H1 (cell line): Measurements from ENCODE around the gene HSD17B2. TPM values are rescaled to one million over a fixed set of nuclear protein-coding genes. Genes with fewer than 3 reads are reported as not detected.

ENCODE experiments used
- CTCF ChIA-PET: fragments of 300-600 bp; sonication (Branson Sonifier 250); formaldehyde crosslinking; loops from one replicate; lab custom pipeline; 2021; ENCODE audit not compliant: partially characterized antibody; lab: Charles Lee
- POLR2A ChIA-PET: fragments of 300-600 bp; sonication (Branson Sonifier 250); formaldehyde crosslinking; loops from one replicate; lab custom pipeline; 2021; ENCODE audit warnings: inconsistent platforms; ENCODE audit not compliant: partially characterized antibody; lab: Charles Lee
- DNase-seq, 2 experiments: peaks; one replicate each; pipeline versions ENCODE4 v3.0.0 to v3.0.0-alpha.2; 2010 to 2022; ENCODE audit warnings: low spot score in 2 of 2, low read depth in 1 of 2, mixed read lengths in 1 of 2
- FAIRE-seq: peaks from 2 replicates; lab custom pipeline; 2011; peaks lifted over from hg19 to GRCh38; lab: Jason Lieb, UNC
- H2AFZ ChIP-seq: 2 replicates; pipeline ENCODE4 v1.8.1; 2012; ENCODE audit warnings: low read length, inconsistent platforms
- H2AK5ac ChIP-seq: 2 replicates; pipeline ENCODE4 v1.6.1; 2013; ENCODE audit warnings: low read depth, low read length
- H2BK120ac ChIP-seq: replicated peaks from 2 replicates; pipeline ENCODE3; 2013; ENCODE audit warnings: low read depth, low read length, inconsistent platforms
- H2BK12ac ChIP-seq: 2 replicates; pipeline ENCODE4 v1.6.1; 2013; ENCODE audit warnings: low read depth, low read length
- H2BK15ac ChIP-seq: 2 replicates; pipeline ENCODE4 v1.6.1; 2013; ENCODE audit warnings: low read length
- H2BK20ac ChIP-seq: 2 replicates; pipeline ENCODE4 v1.6.1; 2013; ENCODE audit warnings: low read length
- H2BK5ac ChIP-seq: 2 replicates; pipeline ENCODE4 v1.6.1; 2013; ENCODE audit warnings: low read depth, low read length
- H3K14ac ChIP-seq: 2 replicates; pipeline ENCODE4 v1.6.1; 2013; ENCODE audit warnings: inconsistent platforms; ENCODE audit not compliant: insufficient read length
- H3K18ac ChIP-seq: 2 replicates; pipeline ENCODE4 v1.6.1; 2013; ENCODE audit warnings: low read length; ENCODE audit errors: extremely low read depth
- H3K23ac ChIP-seq: 2 replicates; pipeline ENCODE4 v1.6.1; 2013; ENCODE audit warnings: inconsistent platforms; ENCODE audit not compliant: insufficient read length
- H3K23me2 ChIP-seq: 2 replicates; pipeline ENCODE4 v1.6.1; 2013; ENCODE audit warnings: low read depth, low read length
- H3K27ac ChIP-seq: 2 replicates; pipeline ENCODE4 v1.6.1; 2011; ENCODE audit warnings: low read depth, low read length, inconsistent platforms
- H3K27me3 ChIP-seq, 4 experiments: replicated peaks in 1 of 4; 1 replicate in 1 of 4; 2 replicates in 3 of 4; pipeline versions ENCODE4 v1.6.1 to v1.8.1; 2011 to 2013; ENCODE audit warnings: low read length in 3 of 4, mild to moderate bottlenecking in 3 of 4, inconsistent platforms in 2 of 4, mixed read lengths in 2 of 4, moderate library complexity in 1 of 4; ENCODE audit not compliant: control insufficient read depth in 3 of 4, insufficient read depth in 3 of 4; ENCODE audit errors: extremely low read depth in 1 of 4
- H3K36me3 ChIP-seq, 4 experiments: 2 replicates each; pipeline versions ENCODE4 v1.6.1 to v1.8.1; 2011 to 2013; ENCODE audit warnings: mild to moderate bottlenecking in 4 of 4, low read length in 3 of 4, moderate library complexity in 2 of 4, control low read depth in 1 of 4, inconsistent platforms in 1 of 4; ENCODE audit not compliant: insufficient read depth in 4 of 4, control insufficient read depth in 2 of 4
- H3K4ac ChIP-seq: replicated peaks from 2 replicates; pipeline ENCODE3; 2013; ENCODE audit warnings: low read length, low read depth, mixed read lengths, inconsistent platforms; ENCODE audit not compliant: insufficient read length
- H3K4me1 ChIP-seq, 4 experiments: replicated peaks in 1 of 4; 1 replicate in 1 of 4; 2 replicates in 3 of 4; pipeline versions ENCODE4 v1.6.1 to v1.8.1; 2011 to 2013; ENCODE audit warnings: low read length in 3 of 4, inconsistent platforms in 2 of 4, mixed read lengths in 1 of 4; ENCODE audit not compliant: insufficient read depth in 4 of 4, control insufficient read depth in 3 of 4
- H3K4me2 ChIP-seq, 2 experiments: 2 replicates each; pipeline versions ENCODE4 v1.6.1 to v1.8.1; 2011 to 2013; ENCODE audit warnings: low read depth in 2 of 2, low read length in 2 of 2, control low read depth in 1 of 2, inconsistent platforms in 1 of 2, mild to moderate bottlenecking in 1 of 2; ENCODE audit not compliant: insufficient read depth in 1 of 2
- H3K4me3 ChIP-seq, 4 experiments: fragments of 200-600, 300-600 bp in 1 of 4; sonication (generic), shearing (Covaris generic), sonication (Bioruptor Twin) in 1 of 4; 2 replicates each; pipeline versions ENCODE4 v1.5.1 to v1.8.1; 2011 to 2016; ENCODE audit warnings: low read length in 4 of 4, low read depth in 3 of 4, control low read depth in 2 of 4, inconsistent platforms in 2 of 4, mild to moderate bottlenecking in 2 of 4, mixed read lengths in 1 of 4, moderate library complexity in 1 of 4; ENCODE audit not compliant: insufficient read depth in 2 of 4; ENCODE audit errors: extremely low read depth in 1 of 4
- H3K56ac ChIP-seq: replicated peaks from 2 replicates; pipeline ENCODE3; 2013; ENCODE audit warnings: low read depth, mild to moderate bottlenecking, mixed read lengths, low read length, inconsistent platforms; ENCODE audit not compliant: insufficient read length
- H3K79me1 ChIP-seq: 2 replicates; pipeline ENCODE4 v1.6.1; 2013; ENCODE audit warnings: low read depth, low read length, control low read depth
- H3K79me2 ChIP-seq, 2 experiments: 2 replicates each; pipeline versions ENCODE4 v1.6.1 to v1.8.1; 2012 to 2013; ENCODE audit warnings: low read length in 2 of 2, mild to moderate bottlenecking in 2 of 2, inconsistent platforms in 1 of 2; ENCODE audit not compliant: insufficient read depth in 2 of 2, control insufficient read depth in 1 of 2
- H3K9ac ChIP-seq, 4 experiments: replicated peaks in 1 of 4; 1 replicate in 1 of 4; 2 replicates in 3 of 4; pipeline versions ENCODE4 v1.6.1 to v1.8.1; 2011 to 2013; ENCODE audit warnings: low read depth in 3 of 4, low read length in 3 of 4, control low read depth in 2 of 4, mild to moderate bottlenecking in 2 of 4, moderate library complexity in 2 of 4, inconsistent platforms in 1 of 4; ENCODE audit errors: extremely low read depth in 1 of 4
- H3K9me3 ChIP-seq, 2 experiments: 2 replicates each; pipeline versions ENCODE4 v1.6.1 to v1.8.1; 2012 to 2013; ENCODE audit warnings: mild to moderate bottlenecking in 2 of 2, moderate library complexity in 2 of 2, control low read depth in 1 of 2, inconsistent platforms in 1 of 2, low read depth in 1 of 2, low read length in 1 of 2, mixed read lengths in 1 of 2; ENCODE audit not compliant: insufficient read depth in 2 of 2
- H4K20me1 ChIP-seq, 2 experiments: replicated peaks in 1 of 2; 2 replicates each; pipeline versions ENCODE3 to v1.8.1; 2011 to 2013; ENCODE audit warnings: inconsistent platforms in 2 of 2, low read length in 2 of 2, mild to moderate bottlenecking in 1 of 2; ENCODE audit not compliant: insufficient read depth in 2 of 2, control insufficient read depth in 1 of 2
- H4K5ac ChIP-seq: 2 replicates; pipeline ENCODE4 v1.6.1; 2013; ENCODE audit warnings: low read length, low read depth, mixed read lengths, inconsistent platforms; ENCODE audit not compliant: insufficient read length
- H4K8ac ChIP-seq: 2 replicates; pipeline ENCODE4 v1.8.0; 2013; ENCODE audit warnings: mild to moderate bottlenecking, moderate library complexity, low read length, inconsistent platforms; ENCODE audit not compliant: insufficient read depth; ENCODE audit errors: extremely low read depth
- H4K91ac ChIP-seq: replicated peaks from 2 replicates; pipeline ENCODE3; 2013; ENCODE audit warnings: low read length, mixed read lengths, inconsistent platforms; ENCODE audit not compliant: insufficient read length
- ASH2L ChIP-seq: fragments of 200-600, 300-600 bp; sonication (generic); IDR thresholded peaks from one replicate; pipeline ENCODE4 v1.7.1; 2017; ENCODE audit warnings: low read length
- BCL11A ChIP-seq, 2 experiments: IDR thresholded peaks; one replicate each; pipeline ENCODE4 v1.6.1; 2011; ENCODE audit warnings: low read depth in 2 of 2, low read length in 2 of 2, mild to moderate bottlenecking in 2 of 2
- GABPA ChIP-seq: IDR thresholded peaks from 2 replicates; pipeline ENCODE4 v1.6.1; 2011; ENCODE audit warnings: mild to moderate bottlenecking, low read length, moderate library complexity, borderline replicate concordance; ENCODE audit not compliant: insufficient read depth
- GTF2F1 ChIP-seq: IDR thresholded peaks from 2 replicates; pipeline ENCODE4 v1.6.1; 2012; ENCODE audit warnings: low read depth, low read length, improper control_type of control experiment, borderline replicate concordance
- POLR2AphosphoS5 ChIP-seq: IDR thresholded peaks from 2 replicates; pipeline ENCODE4 v1.6.1; 2011; ENCODE audit warnings: low read depth, low read length
- WGBS, 2 experiments: shearing (Covaris generic) in 1 of 2; methylation state at CpG; one replicate each; pipeline versions ENCODE4 v1.1.6 to v1.1.7; 2013 to 2015; ENCODE audit warnings: low lambda C conversion rate in 2 of 2, mixed read lengths in 2 of 2, inconsistent platforms in 1 of 2, low coverage in 1 of 2, missing lambda C conversion rate in 1 of 2; ENCODE audit not compliant: insufficient replicate concordance in 2 of 2, insufficient coverage in 1 of 2, insufficient read length in 1 of 2; ENCODE audit errors: extremely low coverage in 1 of 2, missing lambda C conversion rate in 1 of 2; 5-methylcytosine and 5-hydroxymethylcytosine counted together
- polyA plus RNA-seq, 7 experiments: library from polyadenylated mRNA; depleted of rRNA in 3 of 7; stranded (reverse) in 5 of 7; unstranded in 2 of 7; fragments of >200 nt in 5 of 7; fragments of 200-250 nt in 2 of 7; gene quantifications; 1 replicate in 5 of 7; 2 replicates in 1 of 7; 4 replicates in 1 of 7; pipeline versions ENCODE4 v1.2.1 to v1.2.3, GENCODE V29; 2011 to 2013; ENCODE audit warnings: missing spikeins in 2 of 7, mixed read lengths in 2 of 7
- total RNA-seq: library from RNA; stranded (reverse); fragmentation: NEBNext Ultra II Directional; extraction: Animal tissue kit (Norgen Biotek cat#: 25700); gene quantifications from 2 replicates; pipeline ENCODE4 v1.2.1, GENCODE V29; 2021

Gene HSD17B2
- total and polyA plus RNA-seq, 2 of the 8 experiments (the other 6 are each of a cell fraction or from before 2014, with no cell fraction given) = not detected

- Histone ChIP-seq H2BK12ac (no peak overlapping the region), H2BK15ac (0 out of 2 replicates have a peak overlapping the region, but pooled peaks have one; percentile 67), H4K8ac (no peak overlapping the region), H3K56ac (no peak overlapping the region), H2AFZ (no peak overlapping the region), H3K4ac (no peak overlapping the region), H2BK5ac (no peak overlapping the region), H3K14ac (no peak overlapping the region), H4K91ac (no peak overlapping the region), H2BK20ac (no peak overlapping the region), H3K79me1 (no peaks in the 10 kb centered on the region), H3K9me3 (no peaks in the 10 kb centered on the region), H3K4me3 (no peak overlapping the region), H3K4me1 (no peaks in the 10 kb centered on the region), H3K4me2 (no peak overlapping the region), H3K27ac (no peak overlapping the region), H4K5ac (no peak overlapping the region), H3K36me3 (no peaks in the 10 kb centered on the region), H3K23ac (no peak overlapping the region), H3K79me2 (no peaks in the 10 kb centered on the region), H3K18ac (no peak overlapping the region), H2BK120ac (no peak overlapping the region), H2AK5ac (no peak overlapping the region), H4K20me1 (no peaks in the 10 kb centered on the region), H3K9ac (no peak overlapping the region), H3K23me2 (no peaks in the 10 kb centered on the region; the same call in 1 of the 2 replicates), H3K27me3 (no peaks in the 10 kb centered on the region)
- ChIA-PET CTCF (interaction anchor here (0.8 to 2.8 kb wide), 6 partner anchors 8 to 190 kb away, joined by 3 to 19 read pairs (median 6); no protein-coding TSS in a partner anchor), POLR2A (no interaction called here)
- no peak for FAIRE-seq
- WGBS, 2 experiments = 95% methylated on average over 3 of the region's 3 CpGs; no CpG with 5 or more reads in 1 of the 2 experiments
- no peak for DNase-seq
- TF ChIP-seq ASH2L (no peak), GABPA (no peak), POLR2AphosphoS5 (no peak), BCL11A (IDR thresholded peaks at IDR 0.05; ENCODE audit: low read depth in 2 of 2, low read length in 2 of 2) (no peak), GTF2F1 (no peak)
These were observed 9.5 kb downstream of the HSD17B2 start for GRCh38 chr16:82044585-82044911.
